GM21515 (cell line): Measurements from ENCODE around the gene GGA1.
"Not testable (repeated sequence)": the region's sequence is repeated elsewhere in the genome, so short reads cannot be mapped to it uniquely, and the experiment has no call there.

Experiments used
- ATAC-seq: cut with Tn5 transposase; IDR thresholded peaks from one replicate; pipeline ENCODE4 v1.9.1; 2021; ENCODE audit not compliant: unreplicated experiment

GGA1 gene

GRCh38 chr22:37647928-37648327 is 39.3 kb downstream of the GGA1 start:
- no peak for ATAC-seq

DNA sequence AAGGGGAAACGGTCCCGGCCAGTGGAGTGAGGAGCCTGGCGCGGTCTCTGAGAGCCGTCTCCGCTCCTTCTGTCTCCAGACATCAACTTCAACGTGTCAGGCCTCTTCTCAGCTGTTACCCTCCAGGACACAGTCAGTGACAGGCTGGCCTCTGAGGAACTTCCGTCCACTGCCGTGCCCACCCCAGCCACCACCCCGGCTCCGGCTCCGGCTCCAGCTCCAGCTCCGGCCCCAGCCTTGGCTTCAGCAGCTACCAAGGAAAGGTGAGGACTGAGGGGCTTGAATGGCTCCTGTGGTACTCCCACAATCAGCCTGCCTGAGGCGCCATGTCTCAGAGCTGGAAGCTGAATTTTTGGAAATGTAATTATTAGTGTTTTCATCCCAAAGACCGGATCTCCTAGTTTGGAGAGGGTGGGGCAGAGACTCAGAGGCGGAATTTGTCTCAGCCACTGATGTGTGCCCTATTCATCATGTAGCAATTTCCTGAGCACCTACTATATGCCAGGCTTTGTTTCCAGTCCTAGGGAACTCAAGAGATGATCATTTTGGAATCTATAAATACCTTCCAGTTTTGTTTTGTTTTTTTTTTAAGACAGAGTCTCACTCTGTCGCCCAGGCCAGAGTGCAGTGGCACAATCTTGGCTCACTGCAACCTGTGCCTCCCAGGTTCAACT is 42.0 kb downstream of the GGA1 start:
- ATAC-seq, result no peak

DNA sequence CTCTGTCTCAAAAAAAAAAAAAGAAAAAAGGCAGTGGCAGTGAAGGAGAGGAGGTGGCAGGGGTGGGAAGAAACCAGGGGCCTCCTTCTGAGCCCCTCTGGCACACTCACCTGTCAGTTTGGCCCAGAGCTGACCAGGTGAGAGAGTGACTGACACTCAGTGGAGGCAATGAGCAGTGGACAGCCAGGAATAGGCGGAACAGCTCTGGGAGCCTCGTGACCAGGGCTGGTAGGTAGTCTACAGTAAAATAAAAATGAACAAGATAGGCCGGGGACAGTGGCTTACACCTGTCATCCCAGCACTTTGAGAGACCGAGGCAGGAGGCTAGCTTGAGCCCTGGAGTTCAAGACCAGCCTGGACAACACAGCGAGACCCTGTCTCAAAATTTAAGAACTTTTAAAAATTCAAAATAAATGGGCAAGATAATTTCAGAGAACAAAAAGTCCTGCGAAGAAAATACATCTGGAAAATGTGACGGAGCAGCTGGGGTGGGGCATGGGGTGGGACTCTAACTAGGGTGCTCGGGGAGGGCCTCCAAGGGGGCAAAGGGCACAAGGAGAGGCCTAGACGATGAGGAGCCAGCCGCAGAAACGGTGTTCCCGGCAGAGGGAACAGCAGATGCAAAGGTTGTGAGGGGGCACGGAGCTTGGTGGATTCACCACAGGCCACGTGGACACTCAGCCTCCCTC is 46.1 kb downstream of the GGA1 start:
- no peak for ATAC-seq

GRCh38 chr22:37655252-37655563 is 46.6 kb downstream of the GGA1 start:
- ATAC-seq, result no peak

- ATAC-seq, result not testable (repeated sequence)
Observed at GRCh38 chr22:37656583-37656982, 47.9 kb downstream of the GGA1 start.

- ATAC-seq, result no peak
Observed at GRCh38 chr22:37657590-37658132, 49.0 kb downstream of the GGA1 start.

GRCh38 chr22:37658133-37659065 is 49.8 kb downstream of the GGA1 start, which contains the start of gene PDXP:
Gene PDXP (plus strand): TSS chr22:37658723. CDS start chr22:37658783, 60 bp downstream.
- ATAC-seq, result peak; percentile 79

- ATAC-seq, result peak; percentile 7
Observed at GRCh38 chr22:37659066-37659896, 50.6 kb downstream of the GGA1 start.

- no peak for ATAC-seq
Observed at GRCh38 chr22:37659897-37660708, 51.5 kb downstream of the GGA1 start.

DNA sequence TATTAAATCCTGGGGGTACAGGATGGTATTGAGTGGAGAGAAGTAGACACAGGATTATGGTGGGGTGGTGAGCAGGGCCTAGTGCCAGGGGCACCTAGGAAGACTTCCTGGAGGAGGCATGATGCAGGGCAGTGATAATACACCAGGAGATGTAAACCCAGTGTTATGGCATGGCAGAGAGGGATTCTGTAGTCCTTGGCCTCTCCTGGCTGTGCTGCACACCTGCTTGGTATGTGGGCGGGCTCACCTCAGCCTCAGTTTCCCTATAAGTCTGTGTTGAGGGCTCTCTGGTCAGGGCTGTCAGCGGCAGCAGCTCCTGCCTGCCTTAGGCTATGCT is 52.0 kb downstream of the GGA1 start:
- ATAC-seq, result no peak

GRCh38 chr22:37661160-37661924 is 52.7 kb downstream of the GGA1 start:
- ATAC-seq, result no peak

DNA sequence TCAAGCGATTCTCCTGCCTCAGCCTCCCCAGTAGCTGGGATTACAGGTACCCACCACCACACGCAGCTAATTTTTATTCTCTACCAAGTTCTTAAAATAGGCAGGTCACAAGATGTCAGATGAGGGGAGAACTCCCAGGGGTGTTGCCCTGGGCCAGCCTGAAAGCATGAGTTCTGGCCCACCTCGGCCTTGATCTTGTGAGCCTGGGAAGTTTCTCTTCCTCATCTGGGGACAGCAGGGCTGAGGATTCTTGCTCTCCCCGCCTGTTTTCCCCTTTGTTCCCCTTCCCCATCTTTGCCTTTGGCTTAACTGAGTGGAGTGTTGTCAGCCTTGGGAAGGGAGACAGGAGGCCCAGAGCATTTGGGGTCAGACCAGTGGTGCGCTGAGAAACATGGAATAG is 53.4 kb downstream of the GGA1 start:
- ATAC-seq, result no peak

DNA sequence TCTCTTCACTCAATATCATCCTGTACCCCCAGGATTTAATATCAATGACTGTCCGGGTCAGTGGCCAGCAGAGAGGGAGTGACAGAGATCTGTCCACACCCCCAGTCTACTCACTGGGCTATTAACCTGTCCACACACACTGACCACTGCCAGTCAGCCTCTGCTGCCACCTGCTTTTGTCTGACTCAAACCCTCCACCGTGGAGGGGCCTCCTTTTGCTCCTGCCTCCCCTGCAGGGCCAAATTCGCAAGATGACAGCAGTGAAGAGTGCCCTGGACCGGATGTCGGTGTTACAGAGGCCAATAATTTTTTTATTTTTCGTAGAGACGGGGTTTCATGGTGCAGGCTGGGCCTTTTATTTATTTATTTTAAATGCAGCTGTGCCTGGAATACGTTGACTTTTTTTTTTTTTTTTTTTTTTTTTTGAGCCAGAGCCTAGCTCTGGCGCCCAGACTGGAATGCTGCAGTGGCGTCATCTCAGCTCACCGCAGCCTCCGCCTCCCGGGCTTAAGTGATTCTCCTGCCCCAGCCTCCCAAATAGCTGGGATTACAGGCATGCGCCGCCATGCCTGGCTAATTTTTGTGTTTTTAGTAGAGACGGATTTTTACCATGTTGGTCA is 55.0 kb downstream of the GGA1 start:
- no peak for ATAC-seq

DNA sequence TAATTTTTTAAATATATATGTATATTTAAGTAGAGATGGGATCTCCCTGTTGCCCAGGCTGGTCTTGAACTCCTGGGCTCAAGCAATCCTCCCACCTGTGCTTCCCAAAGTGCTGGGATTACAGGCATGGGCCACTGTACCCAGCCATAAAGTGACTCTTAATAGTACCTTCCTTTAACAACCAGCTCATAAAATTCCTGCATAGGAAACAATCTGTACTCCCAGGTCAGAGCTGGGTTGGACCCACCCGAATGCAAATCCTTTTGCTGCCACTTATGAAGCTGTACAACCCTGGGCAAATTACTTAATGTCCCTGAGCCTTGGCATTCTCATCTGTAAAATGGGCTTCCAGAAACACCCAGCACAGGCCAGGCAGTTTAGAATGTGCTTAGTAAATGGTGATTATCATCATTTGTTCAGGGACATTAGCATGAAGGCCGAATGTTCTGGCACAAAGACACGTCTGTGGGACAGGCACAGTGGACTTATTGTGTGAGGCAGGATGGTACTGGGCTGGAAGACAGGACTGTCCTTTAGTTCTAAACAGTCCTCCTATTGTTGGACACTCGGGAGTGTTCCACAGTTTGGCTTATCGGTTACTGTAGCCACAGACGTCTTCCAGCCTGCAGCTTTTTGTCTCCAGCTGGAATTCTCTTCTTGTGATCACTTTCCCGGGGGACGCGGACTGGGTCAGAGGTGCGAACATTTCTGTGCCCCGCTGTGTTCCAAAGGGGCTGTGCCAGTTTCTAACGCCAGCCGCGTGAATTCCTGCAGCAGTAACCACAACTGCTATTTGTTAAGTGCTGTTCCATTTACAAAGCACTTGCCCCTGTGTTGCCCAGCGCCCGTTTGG is 55.8 kb downstream of the GGA1 start:
- no peak for ATAC-seq

DNA sequence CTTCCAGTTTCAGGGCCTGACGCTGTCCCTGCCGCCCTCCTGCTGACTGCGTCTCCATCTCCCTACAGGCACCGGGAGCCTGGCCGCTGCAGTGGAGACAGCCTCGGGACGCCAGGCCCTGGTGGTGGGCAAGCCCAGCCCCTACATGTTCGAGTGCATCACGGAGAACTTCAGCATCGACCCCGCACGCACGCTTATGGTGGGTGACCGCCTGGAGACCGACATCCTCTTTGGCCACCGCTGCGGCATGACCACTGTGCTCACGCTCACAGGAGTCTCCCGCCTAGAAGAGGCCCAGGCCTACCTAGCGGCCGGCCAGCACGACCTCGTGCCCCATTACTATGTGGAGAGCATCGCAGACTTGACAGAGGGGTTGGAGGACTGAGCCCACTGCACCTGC is 56.9 kb downstream of the GGA1 start:
- ATAC-seq, result no peak

GRCh38 chr22:37669586-37669985 is 61.0 kb downstream of the GGA1 start:
- no peak for ATAC-seq

DNA sequence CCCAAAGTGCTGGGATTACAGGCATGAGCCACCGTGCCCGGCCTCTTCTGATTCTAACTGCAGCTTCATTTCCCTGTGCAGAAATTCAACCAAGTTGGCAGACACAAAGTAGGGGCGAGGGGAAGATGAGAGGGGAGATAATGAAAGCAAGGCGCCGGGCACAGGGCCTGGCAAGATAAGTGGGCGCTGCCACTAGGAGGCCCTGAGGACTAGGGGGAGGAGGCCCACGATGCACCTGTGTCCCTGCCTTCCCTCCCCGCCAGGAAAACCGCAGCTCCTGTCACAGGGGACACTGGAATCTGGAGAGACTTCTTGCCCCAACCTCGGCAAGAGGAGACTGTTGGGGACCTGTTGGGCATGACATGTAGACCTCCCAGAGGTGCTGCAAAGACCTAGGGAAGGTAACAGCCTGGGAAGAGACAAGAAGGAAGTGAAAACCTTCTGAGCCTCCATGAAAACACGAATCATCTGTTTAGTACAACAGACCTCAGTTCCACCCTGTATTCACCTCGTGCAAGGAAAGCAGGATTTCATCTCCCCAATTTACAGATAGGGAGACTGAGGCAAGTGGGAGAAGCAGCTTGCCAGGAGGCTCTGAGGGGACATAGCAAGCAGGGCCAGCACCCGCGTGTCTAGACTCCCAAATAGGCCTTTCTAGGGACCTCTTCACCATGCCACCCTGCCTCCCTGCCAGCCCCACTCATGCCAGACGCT is 63.7 kb downstream of the GGA1 start:
- no peak for ATAC-seq
